Measurements from ENCODE around the gene FAF1.

DNA sequence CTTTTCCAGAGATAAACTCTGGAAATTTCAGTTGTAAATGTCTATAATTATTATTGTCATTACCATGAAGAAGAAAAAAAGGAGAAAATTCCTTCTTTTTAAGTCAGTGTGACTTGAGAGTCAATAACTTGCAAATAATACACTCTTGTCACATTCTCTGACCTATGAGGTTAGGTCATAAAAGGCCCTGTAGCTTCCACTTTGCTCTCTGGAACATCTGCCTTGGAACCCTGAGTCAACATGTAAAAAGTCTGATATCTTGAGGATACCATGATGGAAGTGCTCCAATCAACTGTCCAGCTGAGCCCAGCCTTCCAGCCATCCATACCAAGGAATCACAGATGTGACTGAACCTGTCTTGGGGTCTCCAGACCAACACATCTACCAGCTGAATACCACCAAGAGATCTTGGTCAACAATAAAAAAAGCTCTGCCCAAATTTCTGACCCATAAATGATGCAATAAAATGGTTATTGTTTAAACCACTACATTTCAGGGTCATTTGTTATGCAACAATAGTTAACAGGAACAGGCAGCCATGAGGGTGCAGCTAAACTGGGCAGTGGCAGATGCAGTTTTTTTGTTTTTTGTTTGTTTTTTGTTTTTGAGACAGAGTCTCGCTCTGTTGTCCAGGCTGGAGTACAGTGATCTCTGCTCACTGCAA lies 547.1 kb downstream of the FAF1 start:
- TF ChIP-seq POLR2AphosphoS5 (IDR thresholded peaks at IDR 0.05; ENCODE audit: borderline replicate concordance, low read depth, low read length), result no peak
- no peak for TF ChIP-seq EZH2 (IDR thresholded peaks at IDR 0.05)

Measured in SK-N-MC (cell line).